ENCODE measurements around the gene CCNL1.

GRCh38 chr3:157100608-157101396, 59.1 kb downstream of the CCNL1 start:
- TF ChIP-seq, protein P1, sequence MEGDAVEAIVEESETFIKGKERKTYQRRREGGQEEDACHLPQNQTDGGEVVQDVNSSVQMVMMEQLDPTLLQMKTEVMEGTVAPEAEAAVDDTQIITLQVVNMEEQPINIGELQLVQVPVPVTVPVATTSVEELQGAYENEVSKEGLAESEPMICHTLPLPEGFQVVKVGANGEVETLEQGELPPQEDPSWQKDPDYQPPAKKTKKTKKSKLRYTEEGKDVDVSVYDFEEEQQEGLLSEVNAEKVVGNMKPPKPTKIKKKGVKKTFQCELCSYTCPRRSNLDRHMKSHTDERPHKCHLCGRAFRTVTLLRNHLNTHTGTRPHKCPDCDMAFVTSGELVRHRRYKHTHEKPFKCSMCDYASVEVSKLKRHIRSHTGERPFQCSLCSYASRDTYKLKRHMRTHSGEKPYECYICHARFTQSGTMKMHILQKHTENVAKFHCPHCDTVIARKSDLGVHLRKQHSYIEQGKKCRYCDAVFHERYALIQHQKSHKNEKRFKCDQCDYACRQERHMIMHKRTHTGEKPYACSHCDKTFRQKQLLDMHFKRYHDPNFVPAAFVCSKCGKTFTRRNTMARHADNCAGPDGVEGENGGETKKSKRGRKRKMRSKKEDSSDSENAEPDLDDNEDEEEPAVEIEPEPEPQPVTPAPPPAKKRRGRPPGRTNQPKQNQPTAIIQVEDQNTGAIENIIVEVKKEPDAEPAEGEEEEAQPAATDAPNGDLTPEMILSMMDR (conservative IDR thresholded peaks at IDR 0.05; ENCODE audit: low read depth, low read length): no peak
- no peak for TF ChIP-seq RFX5 (IDR thresholded peaks at IDR 0.05; ENCODE audit: low read depth, low read length)
- TF ChIP-seq BHLHE40 (IDR thresholded peaks at IDR 0.05; ENCODE audit: low read depth, low read length): no peak
- TF ChIP-seq RAD21 (IDR thresholded peaks at IDR 0.05; ENCODE audit: low read length): no peak
- TF ChIP-seq CEBPB (IDR thresholded peaks at IDR 0.05; ENCODE audit: low read depth, low read length): peak; percentile 88
- TF ChIP-seq POLR2A (IDR thresholded peaks at IDR 0.05; ENCODE audit: low read depth, low read length): no peak
- TF ChIP-seq FOS (IDR thresholded peaks at IDR 0.05; ENCODE audit: low read depth, low read length): peak; percentile 57; the same call in 1 of the 2 replicates
- TF ChIP-seq CHD1 (IDR thresholded peaks at IDR 0.05; ENCODE audit: low read depth, low read length): no peak
- TF ChIP-seq MAFK (IDR thresholded peaks at IDR 0.05; ENCODE audit: low read depth, low read length): no peak

Measured in IMR-90 (cell line).